GM12891 (cell line): Measurements from ENCODE around the gene FBXL20.

Source experiments
- POLR2A ChIP-seq: IDR thresholded peaks from 2 replicates; pipeline ENCODE4 v1.6.1; 2011; ENCODE audit warnings: low read depth, low read length, control low read depth
- POU2F2 ChIP-seq: IDR thresholded peaks from 2 replicates; pipeline ENCODE4 v1.6.1; 2011; ENCODE audit warnings: low read depth, mild to moderate bottlenecking, control low read depth, low read length, moderate library complexity

GRCh38 chr17:39450847-39451581, 49.6 kb upstream of the FBXL20 start, which contains the start of gene MED1:
- TF ChIP-seq POU2F2 = peak; percentile 57; the same call in 1 of the 2 replicates
- peak; percentile 95 for TF ChIP-seq POLR2A
